Loucy (cell line): ENCODE data around the gene KCNK1.

Experiments
- H2AFZ ChIP-seq: fragments of 200-600 bp; sonication (generic); 2 replicates; pipeline ENCODE4 v1.6.0; 2016; ENCODE audit warnings: antibody characterized with exemption, mild to moderate bottlenecking, low read length, moderate library complexity
- H3F3A ChIP-seq: fragments of 200-600 bp; 2 replicates; pipeline ENCODE4 v1.6.0; 2016; ENCODE audit warnings: antibody characterized with exemption, low read depth, mild to moderate bottlenecking
- H3K27me3 ChIP-seq: fragments of 200-600 bp; sonication (generic); 2 replicates; pipeline ENCODE4 v1.6.1; 2014; ENCODE audit warnings: low read length, mild to moderate bottlenecking; ENCODE audit not compliant: insufficient read depth, poor library complexity, severe bottlenecking
- H3K36me3 ChIP-seq: fragments of 200-600 bp; sonication (generic); 2 replicates; pipeline ENCODE4 v1.6.1; 2016; ENCODE audit warnings: low read length; ENCODE audit not compliant: insufficient read depth
- H3K4me1 ChIP-seq: fragments of 200-600 bp; sonication (generic); 2 replicates; pipeline ENCODE4 v1.5.1; 2014; ENCODE audit warnings: low read length, mild to moderate bottlenecking; ENCODE audit not compliant: insufficient read depth, poor library complexity, severe bottlenecking
- H3K4me2 ChIP-seq: fragments of 200-600 bp; sonication (generic); 2 replicates; pipeline ENCODE4 v1.6.0; 2014; ENCODE audit warnings: antibody characterized with exemption, low read length, low read depth, mild to moderate bottlenecking; ENCODE audit not compliant: poor library complexity, severe bottlenecking
- H3K4me3 ChIP-seq: fragments of 200-600 bp; sonication (generic); 2 replicates; pipeline ENCODE4 v1.5.1; 2014; ENCODE audit warnings: low read length, mild to moderate bottlenecking, mixed read lengths; ENCODE audit not compliant: poor library complexity, severe bottlenecking
- H3K79me2 ChIP-seq: fragments of 200-600 bp; sonication (generic); 2 replicates; pipeline ENCODE4 v1.6.1; 2014; ENCODE audit warnings: low read length; ENCODE audit not compliant: insufficient read depth
- H3K9ac ChIP-seq: fragments of 200-600 bp; sonication (generic); 2 replicates; pipeline ENCODE4 v1.6.0; 2014; ENCODE audit warnings: mild to moderate bottlenecking, low read depth, low read length, moderate library complexity; ENCODE audit not compliant: poor library complexity, severe bottlenecking
- H3K9me2 ChIP-seq: fragments of 200-600 bp; sonication (generic); replicated peaks from 2 replicates; pipeline ENCODE4 v1.6.1; 2016; ENCODE audit warnings: low read depth, low read length, mixed read lengths
- H3K9me3 ChIP-seq: fragments of 200-600 bp; sonication (generic); 2 replicates; pipeline ENCODE4 v1.6.1; 2014; ENCODE audit warnings: mild to moderate bottlenecking, antibody characterized with exemption, low read length, low read depth; ENCODE audit not compliant: insufficient read depth
- H4K20me1 ChIP-seq: fragments of 200-600 bp; sonication (generic); 2 replicates; pipeline ENCODE4 v1.6.0; 2014; ENCODE audit warnings: antibody characterized with exemption, low read length, mild to moderate bottlenecking; ENCODE audit not compliant: insufficient read depth, poor library complexity, severe bottlenecking
- CTCF ChIP-seq: fragments of 200-600 bp; sonication (generic); conservative IDR thresholded peaks from 2 replicates; pipeline ENCODE4 v1.5.1; 2014; ENCODE audit warnings: mild to moderate bottlenecking, antibody characterized with exemption, low read length
- EZH2phosphoT487 ChIP-seq: fragments of 200-600 bp; IDR thresholded peaks from 2 replicates; pipeline ENCODE4 v1.6.1; 2018; ENCODE audit warnings: antibody characterized with exemption, mild to moderate bottlenecking, moderate library complexity, borderline replicate concordance

Gene KCNK1

GRCh38 chr1:233587196-233587595 lies 26.7 kb upstream of the KCNK1 start:
- H3K27me3 ChIP-seq, result no peaks in the 10 kb centered on the region
- peaks cover 23% of the 10 kb centered on the region for H3K4me1 ChIP-seq
- H3K9me2 ChIP-seq, result no peaks in the 10 kb centered on the region
- no peak overlapping the region for H3K4me3 ChIP-seq
- no peaks in the 10 kb centered on the region for H3K9me3 ChIP-seq
- no peaks in the 10 kb centered on the region for H3K79me2 ChIP-seq
- 0 out of 2 replicates have a peak overlapping the region, but pooled peaks have one; percentile 27 for H2AFZ ChIP-seq
- no peak overlapping the region for H3K4me2 ChIP-seq
- no peaks in the 10 kb centered on the region for H4K20me1 ChIP-seq
- TF ChIP-seq EZH2phosphoT487 (no peak), CTCF (no peak)
- H3K36me3 ChIP-seq, result no peaks in the 10 kb centered on the region
- no peaks in the 10 kb centered on the region for H3F3A ChIP-seq
- no peak overlapping the region for H3K9ac ChIP-seq

- no peaks in the 10 kb centered on the region for H4K20me1 ChIP-seq
- no peaks in the 10 kb centered on the region for H3K36me3 ChIP-seq
- no peak overlapping the region for H3K9ac ChIP-seq
- no peaks in the 10 kb centered on the region for H3K79me2 ChIP-seq
- H3K9me3 ChIP-seq, result no peaks in the 10 kb centered on the region
- H3K27me3 ChIP-seq, result no peaks in the 10 kb centered on the region
- TF ChIP-seq EZH2phosphoT487 (no peak), CTCF (no peak)
- H2AFZ ChIP-seq, result no peak overlapping the region
- H3K4me3 ChIP-seq, result no peak overlapping the region
- H3K4me1 ChIP-seq, result peaks cover 23% of the 10 kb centered on the region
- H3F3A ChIP-seq, result no peaks in the 10 kb centered on the region
- no peaks in the 10 kb centered on the region for H3K9me2 ChIP-seq
- no peak overlapping the region for H3K4me2 ChIP-seq
Observed at GRCh38 chr1:233587958-233588799, 25.7 kb upstream of the KCNK1 start.

GRCh38 chr1:233597489-233597901 lies 16.4 kb upstream of the KCNK1 start:
- H4K20me1 ChIP-seq, result no peaks in the 10 kb centered on the region
- no peaks in the 10 kb centered on the region for H3K9me3 ChIP-seq
- H3K36me3 ChIP-seq, result no peaks in the 10 kb centered on the region
- no peaks in the 10 kb centered on the region for H3K9me2 ChIP-seq
- H3K4me1 ChIP-seq, result peaks cover 21% of the 10 kb centered on the region
- no peak overlapping the region for H3K4me3 ChIP-seq
- H3K27me3 ChIP-seq, result no peaks in the 10 kb centered on the region
- H3F3A ChIP-seq, result no peaks in the 10 kb centered on the region
- TF ChIP-seq CTCF, result no peak
- no peak for TF ChIP-seq EZH2phosphoT487
- H3K4me2 ChIP-seq, result no peak overlapping the region
- no peak overlapping the region for H3K9ac ChIP-seq
- no peak overlapping the region for H2AFZ ChIP-seq
- H3K79me2 ChIP-seq, result no peaks in the 10 kb centered on the region
